Sigmoid colon (tissue), 4 donors: ENCODE results near the gene SMIM13.

Experiments used
- EP300 ChIP-seq, 4 donors: sonication (generic); formaldehyde crosslinking; IDR thresholded peaks; one replicate each; pipeline ENCODE4 v1.6.1; 2017; ENCODE audit warnings: antibody characterized with exemption in 4 of 4
- POLR2A ChIP-seq, 2 donors: fragments of 450-650 bp; IDR thresholded peaks; one replicate each; pipeline ENCODE4 v1.6.1; 2016; ENCODE audit warnings: antibody characterized with exemption in 2 of 2, mild to moderate bottlenecking in 2 of 2, moderate library complexity in 2 of 2
- POLR2AphosphoS5 ChIP-seq, 4 donors: sonication (generic); formaldehyde crosslinking; IDR thresholded peaks; one replicate each; pipeline ENCODE4 v1.6.1; 2017; ENCODE audit warnings: antibody characterized with exemption in 4 of 4
- TF ChIP-seq, protein P1 (sequence below), 4 experiments: fragments of 450-650 bp in 3 of 4; fragments of 200-600 bp in 1 of 4; IDR thresholded peaks; one replicate each; pipeline ENCODE4 v1.5.1; 2016 to 2019; ENCODE audit warnings: antibody characterized with exemption in 4 of 4, mild to moderate bottlenecking in 3 of 4, moderate library complexity in 2 of 4

DNA sequence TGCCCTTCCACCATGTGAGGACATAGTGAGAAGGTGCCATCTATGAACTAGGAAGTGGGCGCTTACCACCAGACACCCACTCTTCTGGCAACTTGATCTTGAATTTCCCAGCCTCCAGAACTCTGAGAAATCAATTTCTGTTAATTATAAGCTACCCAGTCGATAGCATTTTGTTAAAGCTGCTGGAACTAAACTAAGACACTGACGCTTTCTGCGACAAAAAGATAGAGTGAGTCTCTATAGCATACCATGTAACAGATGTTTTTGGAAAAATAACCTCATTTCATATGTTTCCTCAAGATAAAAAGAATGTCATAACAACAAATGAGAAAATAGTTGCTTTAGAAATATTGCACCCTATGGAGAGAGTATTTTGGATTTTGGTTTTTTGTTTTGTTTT, 15.4 kb upstream of the SMIM13 start:
- TF ChIP-seq, protein P1, sequence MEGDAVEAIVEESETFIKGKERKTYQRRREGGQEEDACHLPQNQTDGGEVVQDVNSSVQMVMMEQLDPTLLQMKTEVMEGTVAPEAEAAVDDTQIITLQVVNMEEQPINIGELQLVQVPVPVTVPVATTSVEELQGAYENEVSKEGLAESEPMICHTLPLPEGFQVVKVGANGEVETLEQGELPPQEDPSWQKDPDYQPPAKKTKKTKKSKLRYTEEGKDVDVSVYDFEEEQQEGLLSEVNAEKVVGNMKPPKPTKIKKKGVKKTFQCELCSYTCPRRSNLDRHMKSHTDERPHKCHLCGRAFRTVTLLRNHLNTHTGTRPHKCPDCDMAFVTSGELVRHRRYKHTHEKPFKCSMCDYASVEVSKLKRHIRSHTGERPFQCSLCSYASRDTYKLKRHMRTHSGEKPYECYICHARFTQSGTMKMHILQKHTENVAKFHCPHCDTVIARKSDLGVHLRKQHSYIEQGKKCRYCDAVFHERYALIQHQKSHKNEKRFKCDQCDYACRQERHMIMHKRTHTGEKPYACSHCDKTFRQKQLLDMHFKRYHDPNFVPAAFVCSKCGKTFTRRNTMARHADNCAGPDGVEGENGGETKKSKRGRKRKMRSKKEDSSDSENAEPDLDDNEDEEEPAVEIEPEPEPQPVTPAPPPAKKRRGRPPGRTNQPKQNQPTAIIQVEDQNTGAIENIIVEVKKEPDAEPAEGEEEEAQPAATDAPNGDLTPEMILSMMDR (IDR thresholded peaks at IDR 0.05): no peak
- no peak for TF ChIP-seq EP300 (IDR thresholded peaks at IDR 0.05)
- no peak for TF ChIP-seq POLR2A (IDR thresholded peaks at IDR 0.05)
- TF ChIP-seq POLR2AphosphoS5 (IDR thresholded peaks at IDR 0.05): no peak
